ENCODE measurements around the gene CXCL6.

The CXCL6 gene

GRCh38 chr4:73800206-73800605 lies 36.3 kb upstream of the CXCL6 start:
- H3K9me2 ChIP-seq (replicated peaks; ENCODE audit: control insufficient read depth, low read length) = no peaks in the 10 kb centered on the region
- H3K9me3 ChIP-seq (ENCODE audit: control insufficient read depth, insufficient read depth, low read length) = no peaks in the 10 kb centered on the region
- no peaks in the 10 kb centered on the region for H3K79me2 ChIP-seq (ENCODE audit: control insufficient read depth, low read length)
- no peaks in the 10 kb centered on the region for H3F3A ChIP-seq (ENCODE audit: control insufficient read depth, insufficient read depth)
- no peak overlapping the region for H3K4me2 ChIP-seq (ENCODE audit: low read length)
- H3K27ac ChIP-seq (ENCODE audit: low read depth, low read length) = no peak overlapping the region
- no peaks in the 10 kb centered on the region for H4K20me1 ChIP-seq (ENCODE audit: control insufficient read depth, insufficient read depth, low read depth, low read length)
- no peak overlapping the region for H3K4me3 ChIP-seq (ENCODE audit: low read length)
- no peaks in the 10 kb centered on the region for H3K4me1 ChIP-seq (ENCODE audit: control insufficient read depth, low read length)
- no peaks in the 10 kb centered on the region for H3K36me3 ChIP-seq (ENCODE audit: control insufficient read depth, low read length)
- no peaks in the 10 kb centered on the region for H3K27me3 ChIP-seq (ENCODE audit: control insufficient read depth, low read length)
- TF ChIP-seq CTCF (IDR thresholded peaks at IDR 0.05; ENCODE audit: low read depth, low read length, poor library complexity, severe bottlenecking) (no peak), EZH2phosphoT487 (IDR thresholded peaks at IDR 0.05; ENCODE audit: borderline replicate concordance, low read length) (no peak)

- H3K4me1 ChIP-seq (ENCODE audit: control insufficient read depth, low read length) = no peaks in the 10 kb centered on the region
- no peaks in the 10 kb centered on the region for H4K20me1 ChIP-seq (ENCODE audit: control insufficient read depth, insufficient read depth, low read depth, low read length)
- no peaks in the 10 kb centered on the region for H3K79me2 ChIP-seq (ENCODE audit: control insufficient read depth, low read length)
- no peaks in the 10 kb centered on the region for H3K36me3 ChIP-seq (ENCODE audit: control insufficient read depth, low read length)
- no peak overlapping the region for H3K27ac ChIP-seq (ENCODE audit: low read depth, low read length)
- no peak overlapping the region for H3K4me3 ChIP-seq (ENCODE audit: low read length)
- H3K4me2 ChIP-seq (ENCODE audit: low read length) = no peak overlapping the region
- TF ChIP-seq CTCF (IDR thresholded peaks at IDR 0.05; ENCODE audit: low read depth, low read length, poor library complexity, severe bottlenecking) (no peak), EZH2phosphoT487 (IDR thresholded peaks at IDR 0.05; ENCODE audit: borderline replicate concordance, low read length) (no peak)
- H3K27me3 ChIP-seq (ENCODE audit: control insufficient read depth, low read length) = no peaks in the 10 kb centered on the region
- no peaks in the 10 kb centered on the region for H3K9me3 ChIP-seq (ENCODE audit: control insufficient read depth, insufficient read depth, low read length)
- no peaks in the 10 kb centered on the region for H3K9me2 ChIP-seq (replicated peaks; ENCODE audit: control insufficient read depth, low read length)
- H3F3A ChIP-seq (ENCODE audit: control insufficient read depth, insufficient read depth) = no peaks in the 10 kb centered on the region
Observed at GRCh38 chr4:73801692-73802091, 34.8 kb upstream of the CXCL6 start.

- Histone ChIP-seq H3K27me3 (ENCODE audit: control insufficient read depth, low read length) (no peaks in the 10 kb centered on the region), H4K20me1 (ENCODE audit: control insufficient read depth, insufficient read depth, low read depth, low read length) (no peaks in the 10 kb centered on the region), H3K79me2 (ENCODE audit: control insufficient read depth, low read length) (no peaks in the 10 kb centered on the region), H3K9me3 (ENCODE audit: control insufficient read depth, insufficient read depth, low read length) (no peaks in the 10 kb centered on the region), H3K36me3 (ENCODE audit: control insufficient read depth, low read length) (no peaks in the 10 kb centered on the region), H3K4me2 (ENCODE audit: low read length) (no peak overlapping the region), H3K27ac (ENCODE audit: low read depth, low read length) (no peak overlapping the region), H3K9me2 (replicated peaks; ENCODE audit: control insufficient read depth, low read length) (no peaks in the 10 kb centered on the region), H3K4me1 (ENCODE audit: control insufficient read depth, low read length) (no peaks in the 10 kb centered on the region), H3K4me3 (ENCODE audit: low read length) (no peak overlapping the region), H3F3A (ENCODE audit: control insufficient read depth, insufficient read depth) (no peaks in the 10 kb centered on the region)
- TF ChIP-seq CTCF (IDR thresholded peaks at IDR 0.05; ENCODE audit: low read depth, low read length, poor library complexity, severe bottlenecking) (no peak), EZH2phosphoT487 (IDR thresholded peaks at IDR 0.05; ENCODE audit: borderline replicate concordance, low read length) (no peak)
Observed at GRCh38 chr4:73803213-73803612, 33.3 kb upstream of the CXCL6 start.

GRCh38 chr4:73810191-73810590 lies 26.3 kb upstream of the CXCL6 start:
- TF ChIP-seq EZH2phosphoT487 (IDR thresholded peaks at IDR 0.05; ENCODE audit: borderline replicate concordance, low read length) = no peak
- TF ChIP-seq CTCF (IDR thresholded peaks at IDR 0.05; ENCODE audit: low read depth, low read length, poor library complexity, severe bottlenecking) = no peak
- H3K27me3 ChIP-seq (ENCODE audit: control insufficient read depth, low read length) = no peaks in the 10 kb centered on the region
- H3K27ac ChIP-seq (ENCODE audit: low read depth, low read length) = no peak overlapping the region
- H4K20me1 ChIP-seq (ENCODE audit: control insufficient read depth, insufficient read depth, low read depth, low read length) = no peaks in the 10 kb centered on the region
- no peaks in the 10 kb centered on the region for H3K79me2 ChIP-seq (ENCODE audit: control insufficient read depth, low read length)
- no peak overlapping the region for H3K4me3 ChIP-seq (ENCODE audit: low read length)
- H3F3A ChIP-seq (ENCODE audit: control insufficient read depth, insufficient read depth) = no peaks in the 10 kb centered on the region
- no peaks in the 10 kb centered on the region for H3K36me3 ChIP-seq (ENCODE audit: control insufficient read depth, low read length)
- H3K4me2 ChIP-seq (ENCODE audit: low read length) = no peak overlapping the region
- H3K9me3 ChIP-seq (ENCODE audit: control insufficient read depth, insufficient read depth, low read length) = no peaks in the 10 kb centered on the region
- H3K9me2 ChIP-seq (replicated peaks; ENCODE audit: control insufficient read depth, low read length) = no peaks in the 10 kb centered on the region
- no peaks in the 10 kb centered on the region for H3K4me1 ChIP-seq (ENCODE audit: control insufficient read depth, low read length)
